KMS-11 (cell line): Measurements from ENCODE around the gene PGR.
"Not testable (repeated sequence)": the region's sequence is repeated elsewhere in the genome, so short reads cannot be mapped to it uniquely, and the experiment has no call there.

Experiments used
- H2AFZ ChIP-seq: fragments of 200-600 bp; sonication (generic); 2 replicates; pipeline ENCODE4 v1.6.1; 2016; ENCODE audit warnings: antibody characterized with exemption, mixed run types, low read depth
- H3K27ac ChIP-seq: fragments of 200-600 bp; sonication (generic); 2 replicates; pipeline ENCODE4 v1.6.1; 2016; ENCODE audit warnings: mild to moderate bottlenecking, mixed run types
- H3K27me3 ChIP-seq: fragments of 200-600 bp; sonication (generic); 2 replicates; pipeline ENCODE4 v1.6.1; 2017; ENCODE audit warnings: mild to moderate bottlenecking, low read depth, mixed run types, moderate library complexity; ENCODE audit not compliant: insufficient read depth
- H3K36me3 ChIP-seq: fragments of 200-600 bp; sonication (generic); 2 replicates; pipeline ENCODE4 v1.6.1; 2017; ENCODE audit warnings: mild to moderate bottlenecking, mixed run types; ENCODE audit not compliant: insufficient read depth
- H3K4me1 ChIP-seq: fragments of 200-600 bp; sonication (generic); 2 replicates; pipeline ENCODE4 v1.6.1; 2016; ENCODE audit warnings: mild to moderate bottlenecking, low read depth, mixed run types; ENCODE audit not compliant: poor library complexity, severe bottlenecking
- H3K4me2 ChIP-seq: fragments of 200-600 bp; sonication (generic); 2 replicates; pipeline ENCODE4 v1.7.0; 2016; ENCODE audit warnings: mild to moderate bottlenecking, mixed run types
- H3K4me3 ChIP-seq: fragments of 200-600 bp; sonication (generic); IDR thresholded peaks from 2 replicates; pipeline ENCODE4 v1.6.1; 2017; ENCODE audit warnings: low read depth, low read length, mixed read lengths; ENCODE audit not compliant: insufficient read depth
- H3K79me2 ChIP-seq: fragments of 200-600 bp; sonication (generic); 2 replicates; pipeline ENCODE4 v1.6.1; 2016; ENCODE audit warnings: low read depth, mixed run types; ENCODE audit not compliant: insufficient read depth
- H3K9ac ChIP-seq: fragments of 200-600 bp; sonication (generic); 2 replicates; pipeline ENCODE4 v1.6.1; 2016; ENCODE audit warnings: mild to moderate bottlenecking, mixed run types
- H4K20me1 ChIP-seq: fragments of 200-600 bp; sonication (generic); 2 replicates; pipeline ENCODE4 v1.6.1; 2016; ENCODE audit warnings: mild to moderate bottlenecking, mixed run types; ENCODE audit not compliant: insufficient read depth
- TF ChIP-seq, protein P1 (sequence below): fragments of 200-600 bp; sonication (generic); conservative IDR thresholded peaks from 2 replicates; pipeline ENCODE4 v1.6.1; 2017; ENCODE audit warnings: low read depth, mild to moderate bottlenecking, antibody characterized with exemption, low read length, moderate library complexity, mixed read lengths

Gene PGR

DNA sequence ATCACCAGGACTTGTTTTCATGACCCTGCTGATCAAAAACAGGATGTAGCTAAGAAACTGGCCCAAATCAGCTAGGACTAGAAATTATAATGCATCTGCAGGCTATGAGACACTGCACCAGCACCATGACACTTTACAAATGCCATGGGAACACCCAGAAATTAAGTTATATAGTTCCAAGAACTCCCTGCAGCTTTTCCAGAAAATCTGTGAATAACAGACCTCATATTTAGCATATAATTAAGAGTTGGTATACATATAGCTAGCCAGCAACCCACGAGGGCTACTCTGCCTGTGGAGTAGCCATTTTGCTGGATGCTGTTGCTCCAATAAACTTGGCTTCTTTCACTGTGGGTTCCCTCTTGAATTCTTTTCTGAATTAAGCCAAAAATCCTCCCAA, 101.0 kb downstream of the PGR start:
- Histone ChIP-seq H3K4me2 (no peak overlapping the region), H3K4me1 (no peaks in the 10 kb centered on the region), H3K27ac (no peak overlapping the region), H3K4me3 (no peak overlapping the region), H3K9ac (no peak overlapping the region), H2AFZ (no peak overlapping the region), H3K36me3 (no peaks in the 10 kb centered on the region), H3K27me3 (no peaks in the 10 kb centered on the region), H3K79me2 (no peaks in the 10 kb centered on the region), H4K20me1 (no peaks in the 10 kb centered on the region)
- TF ChIP-seq, protein P1, sequence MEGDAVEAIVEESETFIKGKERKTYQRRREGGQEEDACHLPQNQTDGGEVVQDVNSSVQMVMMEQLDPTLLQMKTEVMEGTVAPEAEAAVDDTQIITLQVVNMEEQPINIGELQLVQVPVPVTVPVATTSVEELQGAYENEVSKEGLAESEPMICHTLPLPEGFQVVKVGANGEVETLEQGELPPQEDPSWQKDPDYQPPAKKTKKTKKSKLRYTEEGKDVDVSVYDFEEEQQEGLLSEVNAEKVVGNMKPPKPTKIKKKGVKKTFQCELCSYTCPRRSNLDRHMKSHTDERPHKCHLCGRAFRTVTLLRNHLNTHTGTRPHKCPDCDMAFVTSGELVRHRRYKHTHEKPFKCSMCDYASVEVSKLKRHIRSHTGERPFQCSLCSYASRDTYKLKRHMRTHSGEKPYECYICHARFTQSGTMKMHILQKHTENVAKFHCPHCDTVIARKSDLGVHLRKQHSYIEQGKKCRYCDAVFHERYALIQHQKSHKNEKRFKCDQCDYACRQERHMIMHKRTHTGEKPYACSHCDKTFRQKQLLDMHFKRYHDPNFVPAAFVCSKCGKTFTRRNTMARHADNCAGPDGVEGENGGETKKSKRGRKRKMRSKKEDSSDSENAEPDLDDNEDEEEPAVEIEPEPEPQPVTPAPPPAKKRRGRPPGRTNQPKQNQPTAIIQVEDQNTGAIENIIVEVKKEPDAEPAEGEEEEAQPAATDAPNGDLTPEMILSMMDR: no peak

DNA sequence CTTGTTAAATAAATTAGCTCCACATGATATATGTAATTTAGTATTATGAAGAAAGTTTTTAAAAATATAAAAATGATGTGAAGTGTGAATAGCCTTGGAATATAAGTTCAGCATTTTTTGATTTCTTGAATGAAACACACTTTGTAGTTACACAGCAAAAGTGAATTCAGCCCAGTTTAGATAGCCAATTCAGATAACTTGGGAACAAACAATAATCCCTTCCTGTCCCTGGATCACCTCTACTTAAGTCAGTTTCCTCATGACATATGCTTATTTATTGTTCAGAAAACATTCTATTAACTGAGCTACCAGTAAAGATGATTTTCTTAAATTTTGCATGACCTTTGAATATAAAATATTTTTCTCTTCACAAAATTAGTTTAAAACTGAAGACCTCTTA, 107.4 kb downstream of the PGR start:
- Histone ChIP-seq H3K9ac (no peak overlapping the region), H4K20me1 (no peaks in the 10 kb centered on the region), H3K36me3 (no peaks in the 10 kb centered on the region), H3K4me2 (no peak overlapping the region), H2AFZ (no peak overlapping the region), H3K79me2 (no peaks in the 10 kb centered on the region), H3K4me3 (no peak overlapping the region), H3K27ac (no peak overlapping the region), H3K4me1 (no peaks in the 10 kb centered on the region), H3K27me3 (no peaks in the 10 kb centered on the region)
- TF ChIP-seq, protein P1: no peak

DNA sequence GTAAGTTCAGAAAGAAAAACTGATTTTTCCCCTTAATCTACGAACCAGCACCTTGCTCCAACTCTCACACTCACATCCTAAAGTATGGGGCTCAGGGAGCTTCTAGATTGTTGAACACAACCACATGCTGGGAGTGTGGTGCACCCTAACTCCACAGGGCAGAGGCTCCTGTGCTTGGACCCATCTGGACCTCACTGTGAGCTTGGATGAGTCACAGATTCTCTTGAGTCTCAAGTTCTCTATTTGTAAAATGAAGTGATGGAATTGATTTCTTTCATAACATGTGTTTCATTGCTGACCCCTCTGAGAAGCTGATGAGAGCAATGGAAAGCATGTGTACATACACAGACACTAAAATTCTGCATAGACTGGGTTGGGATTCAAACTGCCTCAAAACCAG, 109.7 kb downstream of the PGR start:
- Histone ChIP-seq H3K27ac (no peak overlapping the region), H2AFZ (no peak overlapping the region), H3K4me1 (no peaks in the 10 kb centered on the region), H3K4me2 (no peak overlapping the region), H3K27me3 (no peaks in the 10 kb centered on the region), H3K36me3 (no peaks in the 10 kb centered on the region), H3K79me2 (no peaks in the 10 kb centered on the region), H4K20me1 (no peaks in the 10 kb centered on the region), H3K4me3 (no peak overlapping the region), H3K9ac (no peak overlapping the region)
- TF ChIP-seq, protein P1: no peak

DNA sequence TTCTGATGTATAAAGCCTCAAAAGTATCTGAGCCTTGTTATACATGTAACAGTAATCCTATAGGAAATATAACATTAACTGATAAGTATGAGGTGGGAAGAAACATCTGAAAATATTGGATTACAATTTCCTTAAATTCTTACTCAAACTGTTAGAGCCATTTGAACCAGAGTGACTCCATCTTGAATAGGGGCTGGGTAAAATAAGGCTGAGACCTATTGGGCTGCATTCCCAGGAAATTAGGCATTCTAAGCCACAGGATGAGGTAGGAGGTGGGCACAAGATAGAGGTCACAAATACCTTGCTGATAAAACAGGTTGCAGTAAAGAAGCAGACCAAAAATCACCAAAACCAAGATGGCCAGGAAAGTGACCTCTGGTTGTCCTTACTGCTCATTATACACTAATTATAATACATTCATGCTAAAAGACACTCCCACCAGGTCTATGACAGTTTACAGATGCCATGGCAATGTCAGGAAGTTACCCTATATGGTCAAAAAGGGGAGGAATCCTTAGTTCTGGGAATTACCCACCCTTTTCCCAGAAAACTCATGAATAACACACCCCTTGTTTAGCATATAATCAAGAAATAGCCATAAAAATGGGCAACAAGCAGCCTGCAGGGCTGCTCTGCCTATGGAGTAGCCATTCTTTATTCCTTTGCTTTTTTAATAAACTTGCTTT, 114.9 kb downstream of the PGR start:
- H2AFZ ChIP-seq: no peak overlapping the region
- H3K79me2 ChIP-seq: no peaks in the 10 kb centered on the region
- TF ChIP-seq, protein P1: no peak
- H3K4me2 ChIP-seq: no peak overlapping the region
- H4K20me1 ChIP-seq: no peaks in the 10 kb centered on the region
- no peaks in the 10 kb centered on the region for H3K27me3 ChIP-seq
- no peak overlapping the region for H3K27ac ChIP-seq
- H3K9ac ChIP-seq: no peak overlapping the region
- H3K36me3 ChIP-seq: no peaks in the 10 kb centered on the region
- no peak overlapping the region for H3K4me3 ChIP-seq
- no peaks in the 10 kb centered on the region for H3K4me1 ChIP-seq

DNA sequence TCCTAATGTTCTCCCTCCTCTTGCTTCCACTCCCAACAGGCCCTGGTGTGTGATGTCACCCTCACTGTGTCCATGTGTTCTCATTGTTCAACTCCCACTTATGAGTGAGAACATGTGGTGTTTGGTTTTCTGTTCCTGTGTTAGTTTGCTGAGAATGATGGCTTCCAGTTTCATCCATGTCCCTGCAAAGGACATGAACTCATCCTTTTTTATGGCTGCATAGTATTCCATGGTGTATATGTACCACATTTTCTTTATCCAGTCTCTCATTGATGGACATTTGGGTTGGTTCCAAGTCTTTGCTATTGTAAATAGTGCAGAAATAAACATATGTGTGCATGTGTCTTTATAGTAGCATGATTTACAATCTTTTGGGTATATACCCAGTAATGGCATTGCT, 115.9 kb downstream of the PGR start:
- H3K9ac ChIP-seq, H3K79me2 ChIP-seq, H3K36me3 ChIP-seq, H3K27me3 ChIP-seq, H2AFZ ChIP-seq, H3K27ac ChIP-seq, H3K4me2 ChIP-seq, H3K4me3 ChIP-seq, H4K20me1 ChIP-seq, H3K4me1 ChIP-seq: not testable (repeated sequence)
